ENCODE measurements around the gene CCDC171.
"Not testable (repeated sequence)": the region's sequence is repeated elsewhere in the genome, so short reads cannot be mapped to it uniquely, and the experiment has no call there.

CCDC171 gene

DNA sequence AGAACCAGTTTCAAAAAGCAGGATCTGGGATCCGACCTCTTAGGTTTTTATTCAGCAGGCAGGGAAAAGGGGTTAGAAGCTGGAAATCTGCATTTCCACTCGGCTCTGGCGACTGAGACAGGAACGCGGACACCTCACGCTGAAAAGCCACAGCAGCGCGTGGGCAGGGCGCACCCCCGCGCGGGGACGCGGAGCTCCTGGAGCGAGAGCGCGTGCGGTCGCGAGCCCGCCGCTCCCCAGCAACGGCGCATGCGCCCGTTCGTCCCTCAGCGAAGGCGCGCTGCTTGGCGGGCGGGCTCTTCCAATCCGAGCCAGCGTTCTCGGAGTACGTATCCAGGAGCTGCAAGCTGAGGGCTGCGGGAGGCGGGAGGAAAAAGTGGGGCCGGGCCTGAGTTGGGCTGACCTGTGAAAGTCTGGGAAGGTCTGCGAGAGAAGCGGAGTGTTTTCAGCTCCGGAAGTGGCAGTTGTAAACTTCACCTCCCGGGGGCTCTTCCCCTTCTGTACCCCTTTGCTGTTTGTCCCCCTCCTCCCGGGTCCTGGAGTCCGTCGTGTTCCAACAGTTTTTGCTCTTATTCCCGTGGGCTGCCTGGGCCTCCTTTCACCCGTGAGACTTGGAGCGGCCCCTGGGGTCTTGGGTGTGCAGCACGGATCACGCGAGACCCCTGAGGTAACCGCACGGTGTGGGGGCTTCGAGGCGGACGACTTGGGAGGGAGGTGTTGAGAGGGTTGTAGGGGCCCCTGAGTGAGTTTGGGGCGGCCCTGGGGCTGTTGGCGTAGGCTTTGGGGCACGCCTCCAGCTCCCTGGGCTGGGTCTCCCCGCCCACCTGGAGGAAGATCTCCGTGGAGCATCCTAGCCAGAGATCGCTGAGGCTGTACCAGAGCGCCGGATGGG lies at the start of gene CCDC171:
CCDC171 (plus strand) TSS at position 408 of the 892 bp plus-strand sequence. CDS start 11,046 bp downstream, outside the sequence.
- in situ Hi-C loops (cut with HindIII; ENCODE audit: low pct_ligation_motif_present, low pct_unique_long_range_greater_than_20kb, low sequenced_read_pairs), result no loop called here
- DNase-seq, result peak; percentile 95

DNA sequence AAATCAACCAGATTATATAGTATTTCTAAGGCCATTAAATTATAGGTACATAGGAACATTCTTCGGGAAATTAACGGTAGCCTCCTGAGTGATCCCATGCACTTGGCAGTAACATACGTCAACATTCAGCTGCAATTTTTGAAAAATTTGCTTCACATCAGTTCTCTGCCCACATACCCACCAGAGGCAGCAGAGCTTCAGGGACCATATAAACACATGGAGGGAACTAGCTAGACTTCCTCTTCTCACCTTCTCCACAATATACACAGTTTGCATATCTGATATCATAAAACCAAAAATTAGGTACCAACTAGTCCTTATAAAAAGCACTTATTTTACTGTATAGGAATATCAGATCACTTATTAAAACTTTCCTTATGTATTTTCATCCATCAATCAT lies 46.9 kb upstream of the CCDC171 start:
- in situ Hi-C loops (cut with HindIII; ENCODE audit: low pct_ligation_motif_present, low pct_unique_long_range_greater_than_20kb, low sequenced_read_pairs), result no loop called here
- no peak for DNase-seq

DNA sequence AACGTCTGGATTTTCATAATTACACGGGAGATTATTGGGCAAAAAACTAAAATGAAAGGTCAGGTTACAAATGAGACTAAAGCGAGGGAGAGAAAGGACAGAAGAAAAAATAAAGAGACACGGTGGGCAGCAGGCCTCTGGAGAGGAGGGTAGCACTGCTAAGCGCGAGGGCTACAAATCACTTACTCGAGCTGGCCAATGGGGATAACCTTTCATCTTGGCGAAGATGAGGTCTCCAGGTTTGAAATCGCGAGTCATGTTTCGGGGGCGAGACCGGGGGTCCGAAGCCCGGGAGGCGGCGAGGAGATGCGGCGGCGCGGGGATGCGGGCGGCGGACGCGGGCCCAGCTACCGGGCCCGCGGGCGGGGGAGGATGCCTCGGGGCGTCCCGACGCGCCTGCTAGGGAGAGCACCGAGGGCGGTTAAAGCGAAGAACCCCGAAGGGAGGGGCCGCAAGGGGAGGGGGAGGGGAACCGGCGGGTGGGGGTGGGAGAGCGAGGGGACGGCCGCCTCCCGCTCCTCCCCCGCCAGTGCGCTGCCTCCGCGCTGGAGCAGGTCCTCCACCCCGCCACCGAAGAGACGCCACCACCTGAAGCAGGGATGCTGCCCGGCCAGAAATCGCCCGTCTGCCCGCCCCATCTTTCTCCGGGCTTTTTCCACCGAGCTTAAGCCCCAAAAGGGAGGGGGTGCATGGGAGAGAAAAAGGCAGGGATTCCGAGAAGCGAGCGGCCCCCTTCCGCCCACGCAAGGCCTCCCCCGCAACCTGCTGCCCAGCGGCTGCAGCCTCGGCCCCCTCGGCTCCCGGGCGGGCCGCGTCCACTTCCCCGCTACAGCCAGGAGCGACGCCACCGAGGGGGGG lies 42.7 kb upstream of the CCDC171 start:
- DNase-seq, result peak; percentile 29
- in situ Hi-C loops (cut with HindIII; ENCODE audit: low pct_ligation_motif_present, low pct_unique_long_range_greater_than_20kb, low sequenced_read_pairs), result no loop called here

DNA sequence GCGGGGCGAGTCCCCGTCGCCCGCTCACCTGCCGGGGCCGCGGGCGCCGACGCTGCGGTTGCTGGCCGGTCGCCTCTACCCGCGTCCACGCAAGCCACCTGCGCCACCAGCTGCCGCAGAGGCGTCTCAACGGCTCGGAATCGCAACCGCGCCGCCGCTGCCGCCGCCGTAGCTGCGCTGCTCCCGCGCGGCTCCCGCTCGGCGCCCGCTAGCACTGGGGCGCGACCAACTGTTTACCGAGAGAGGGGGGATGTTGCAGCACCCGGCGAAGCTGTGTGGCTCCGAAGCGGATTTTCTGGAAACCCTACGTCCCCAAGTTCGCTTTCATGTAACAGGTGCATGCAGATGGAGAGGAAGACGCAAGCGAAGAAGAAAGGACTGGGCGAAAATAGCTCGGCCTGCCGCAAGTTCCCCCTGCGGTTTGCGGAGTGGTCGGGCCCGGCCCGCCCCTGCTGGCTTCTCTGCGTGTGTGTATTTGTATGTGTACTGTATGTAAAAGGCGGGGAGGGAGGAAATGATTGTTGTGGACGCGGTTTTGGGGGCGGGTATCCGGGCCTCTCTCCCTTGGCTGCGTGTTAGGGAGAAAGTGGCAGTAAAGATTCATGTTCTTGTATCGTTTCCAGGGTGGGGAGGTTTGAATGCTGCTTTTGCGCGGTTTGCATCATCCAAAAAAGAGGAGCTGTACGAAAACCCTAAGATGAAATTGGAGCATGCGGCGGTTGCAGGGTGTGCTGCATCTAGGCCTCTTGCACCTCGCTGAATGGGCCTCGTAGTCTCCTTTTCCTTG lies 41.9 kb upstream of the CCDC171 start, which contains the start of gene PSIP1:
PSIP1 (minus strand) TSS at position 182 of the 787 bp plus-strand sequence. CDS start 782 bp downstream, outside the sequence.
- DNase-seq, result peak; percentile 71
- in situ Hi-C loops (cut with HindIII; ENCODE audit: low pct_ligation_motif_present, low pct_unique_long_range_greater_than_20kb, low sequenced_read_pairs), result no loop called here

DNA sequence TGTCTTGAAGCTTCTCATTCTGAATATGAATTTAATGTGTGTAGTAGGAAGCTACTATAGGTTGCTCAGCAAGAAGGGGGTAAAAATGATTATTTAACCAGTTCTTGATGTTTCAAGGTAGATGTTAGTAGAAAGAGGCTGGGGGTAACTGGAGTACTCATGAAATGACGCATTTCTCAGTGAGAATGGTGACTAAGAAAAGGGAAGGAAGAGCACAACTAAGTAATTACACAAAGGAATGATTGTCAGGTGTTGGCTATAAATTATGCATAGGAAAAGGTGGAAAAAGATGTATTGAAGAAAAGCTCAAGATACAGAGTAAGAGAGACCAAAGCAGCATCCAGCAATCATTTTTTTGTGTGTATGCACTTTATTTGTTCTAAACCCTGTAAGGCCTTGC lies 40.6 kb upstream of the CCDC171 start:
- no peak for DNase-seq
- in situ Hi-C loops (cut with HindIII; ENCODE audit: low pct_ligation_motif_present, low pct_unique_long_range_greater_than_20kb, low sequenced_read_pairs), result no loop called here

DNA sequence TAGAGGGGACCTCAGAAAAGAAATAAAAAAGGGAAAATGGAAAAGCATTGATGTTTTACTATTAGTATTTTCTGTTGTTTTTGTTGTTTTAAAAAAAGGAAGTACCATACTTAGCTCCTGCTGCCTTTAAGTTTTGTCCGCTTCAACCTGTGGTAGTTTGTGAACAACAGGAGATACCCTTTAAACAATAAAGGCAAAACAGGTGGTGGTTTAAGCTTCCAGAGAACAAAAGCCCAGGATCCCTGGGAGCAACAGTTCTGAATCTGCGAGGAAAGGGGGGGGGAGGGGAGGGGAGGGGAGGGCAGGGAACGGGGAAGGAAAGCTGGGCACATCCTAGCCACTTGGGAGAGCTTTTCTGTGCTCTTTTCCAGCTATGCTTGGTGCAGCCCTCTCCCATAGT lies 40.0 kb upstream of the CCDC171 start:
- in situ Hi-C loops (cut with HindIII; ENCODE audit: low pct_ligation_motif_present, low pct_unique_long_range_greater_than_20kb, low sequenced_read_pairs), result no loop called here
- DNase-seq, result no peak

DNA sequence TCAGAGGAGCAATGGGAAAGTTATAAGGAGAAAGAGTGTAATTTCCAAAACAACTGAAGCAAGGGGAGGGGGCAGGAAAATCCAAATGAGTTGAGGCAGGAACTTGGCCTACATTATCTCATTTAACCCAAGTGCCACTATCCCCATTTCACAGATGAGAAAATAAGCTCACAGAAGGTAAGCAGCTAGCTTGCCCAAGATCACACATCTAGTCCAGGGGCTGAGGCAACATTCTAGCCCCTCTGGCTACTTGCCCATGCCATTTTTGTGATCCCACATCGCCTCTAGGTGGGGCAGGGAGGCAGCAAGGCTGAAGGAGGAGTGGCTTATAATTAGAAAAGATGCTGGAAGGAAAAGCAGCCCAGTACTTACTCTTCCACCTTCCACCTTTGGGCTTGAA lies 39.5 kb upstream of the CCDC171 start:
- peak; percentile 38 for DNase-seq
- in situ Hi-C loops (cut with HindIII; ENCODE audit: low pct_ligation_motif_present, low pct_unique_long_range_greater_than_20kb, low sequenced_read_pairs), result no loop called here

DNA sequence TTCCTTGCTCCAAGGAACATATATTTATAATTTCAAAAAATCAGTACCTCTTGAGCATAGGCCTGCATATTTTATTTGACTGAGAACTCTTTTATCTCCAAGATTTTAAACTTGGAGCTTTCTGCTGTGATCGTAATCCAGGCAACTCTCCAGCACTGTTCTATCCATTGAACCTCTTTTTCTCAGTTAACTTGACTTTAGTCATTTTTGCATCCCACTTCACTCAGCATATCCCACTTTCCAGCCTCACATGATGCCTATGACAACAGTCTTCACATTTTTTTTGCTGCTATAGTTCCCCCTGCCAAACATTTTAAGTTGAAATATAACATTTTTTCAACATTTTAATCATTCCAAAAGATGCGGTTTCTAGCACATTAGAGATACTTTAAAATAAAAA lies 33.0 kb upstream of the CCDC171 start:
- DNase-seq, result no peak
- in situ Hi-C loops (cut with HindIII; ENCODE audit: low pct_ligation_motif_present, low pct_unique_long_range_greater_than_20kb, low sequenced_read_pairs), result no loop called here

DNA sequence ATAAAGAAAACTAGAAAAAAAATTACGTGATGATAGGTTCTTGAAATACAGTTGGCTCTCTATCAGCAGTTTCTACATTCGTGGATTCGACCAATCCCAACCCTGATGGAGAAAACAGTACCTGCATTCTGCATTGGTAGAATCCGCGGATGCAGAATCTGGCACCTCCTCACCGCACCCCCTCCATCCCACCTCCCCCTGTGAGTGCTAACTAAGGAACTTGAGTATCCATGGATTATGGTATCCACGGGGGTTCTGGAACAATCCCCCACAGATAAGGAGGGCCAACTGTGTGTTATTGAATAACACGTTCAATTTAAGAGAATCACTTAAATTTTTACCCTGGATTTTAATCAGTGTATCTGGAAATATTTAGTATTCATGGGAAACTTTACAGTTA lies 31.6 kb upstream of the CCDC171 start:
- in situ Hi-C loops (cut with HindIII; ENCODE audit: low pct_ligation_motif_present, low pct_unique_long_range_greater_than_20kb, low sequenced_read_pairs), result no loop called here
- no peak for DNase-seq

DNA sequence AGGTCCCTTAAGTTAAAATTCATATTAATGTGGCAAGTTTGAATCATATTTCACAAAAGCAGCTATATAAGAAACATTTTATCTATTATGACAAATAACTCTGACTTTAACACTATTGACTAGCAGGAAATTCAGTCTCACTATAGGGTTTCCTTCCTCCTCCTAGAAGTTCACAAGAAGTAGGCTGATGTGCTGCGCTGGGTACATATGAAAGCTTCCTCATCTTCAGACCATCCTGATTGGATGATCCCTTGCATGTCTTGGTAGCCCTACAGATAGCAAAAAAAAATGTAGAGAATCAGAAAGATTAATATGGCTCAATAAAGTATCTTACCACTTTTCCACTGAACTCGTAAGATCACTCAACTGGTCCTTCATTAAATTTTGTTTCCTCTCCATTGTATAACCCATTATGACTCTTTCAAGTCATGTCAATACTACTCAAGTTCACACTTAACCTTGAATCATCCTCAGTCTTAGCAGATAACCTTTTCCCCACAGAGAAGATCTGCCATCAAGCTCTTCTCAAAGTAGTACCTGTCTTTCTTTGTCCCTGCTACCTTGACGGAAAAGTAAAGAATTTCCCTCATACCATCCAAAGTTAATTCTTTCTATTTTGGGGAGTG lies 30.6 kb upstream of the CCDC171 start:
- DNase-seq, result no peak
- in situ Hi-C loops (cut with HindIII; ENCODE audit: low pct_ligation_motif_present, low pct_unique_long_range_greater_than_20kb, low sequenced_read_pairs), result no loop called here

DNA sequence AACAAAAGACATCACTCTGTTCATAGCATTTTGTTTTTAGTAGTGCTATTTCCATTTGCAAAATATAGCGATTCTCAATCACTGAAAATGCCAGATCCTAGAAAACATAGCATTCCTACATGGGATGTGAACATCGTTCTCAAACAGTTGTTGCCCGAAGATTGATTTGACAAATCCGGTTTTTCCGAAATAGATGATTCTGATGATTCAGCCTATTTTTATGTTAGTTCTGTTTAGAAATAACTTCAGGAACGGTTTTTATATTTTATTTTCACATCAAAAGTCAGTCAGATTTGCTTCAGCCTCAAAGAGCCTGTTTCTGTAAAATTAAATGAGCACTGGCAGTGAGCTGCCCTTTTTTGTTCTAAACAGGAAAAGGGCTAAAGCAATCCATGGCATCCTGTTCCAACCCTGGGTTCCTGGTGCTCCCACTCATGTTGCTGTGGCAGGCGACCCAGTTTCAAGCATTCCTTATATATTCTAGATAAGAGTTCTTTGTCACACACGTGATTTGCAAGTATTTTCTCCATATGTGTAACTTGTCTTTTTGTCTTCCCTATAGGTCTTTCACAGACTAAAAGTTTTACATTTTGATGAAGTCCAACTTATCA lies 27.9 kb upstream of the CCDC171 start:
- in situ Hi-C loops (cut with HindIII; ENCODE audit: low pct_ligation_motif_present, low pct_unique_long_range_greater_than_20kb, low sequenced_read_pairs), result no loop called here
- no peak for DNase-seq

DNA sequence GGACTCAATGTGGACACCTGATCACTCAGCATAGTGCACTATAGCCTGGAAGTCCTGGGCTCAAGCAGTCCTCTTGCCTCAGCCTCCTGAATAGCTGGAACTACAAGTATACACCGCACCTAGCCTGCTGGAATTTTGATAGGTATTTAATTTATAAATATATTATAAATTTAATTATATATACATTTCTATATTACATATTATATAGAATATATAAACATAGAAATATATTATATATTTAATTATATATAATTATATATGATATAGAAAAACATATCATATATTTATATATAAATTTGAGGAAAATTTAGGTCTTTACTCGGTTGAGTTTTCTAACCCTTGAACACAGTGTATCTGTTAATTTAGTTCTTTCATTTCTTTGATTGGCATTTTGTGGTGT lies 26.9 kb upstream of the CCDC171 start:
- in situ Hi-C loops (cut with HindIII; ENCODE audit: low pct_ligation_motif_present, low pct_unique_long_range_greater_than_20kb, low sequenced_read_pairs), result no loop called here
- no peak for DNase-seq

DNA sequence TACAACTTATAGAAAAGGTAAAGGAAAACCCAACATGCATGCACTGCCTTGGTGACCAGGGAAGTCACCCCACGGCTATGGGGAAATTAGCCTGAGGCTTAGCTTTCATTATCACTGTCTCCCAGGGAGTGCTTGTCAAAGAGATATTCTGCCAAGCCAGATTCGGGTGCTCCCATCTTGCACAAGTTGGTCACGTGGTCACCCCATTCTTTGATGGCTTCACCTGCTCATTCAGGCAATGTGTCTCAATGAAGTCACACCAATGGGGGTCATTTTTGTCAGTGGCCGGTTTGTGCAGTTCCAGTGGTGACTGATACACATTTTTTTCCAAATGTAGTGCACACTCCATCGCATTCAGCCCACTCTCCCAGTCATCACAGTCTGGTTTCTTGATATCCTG lies 25.8 kb upstream of the CCDC171 start:
- in situ Hi-C loops (cut with HindIII; ENCODE audit: low pct_ligation_motif_present, low pct_unique_long_range_greater_than_20kb, low sequenced_read_pairs); DNase-seq: not testable (repeated sequence)

DNA sequence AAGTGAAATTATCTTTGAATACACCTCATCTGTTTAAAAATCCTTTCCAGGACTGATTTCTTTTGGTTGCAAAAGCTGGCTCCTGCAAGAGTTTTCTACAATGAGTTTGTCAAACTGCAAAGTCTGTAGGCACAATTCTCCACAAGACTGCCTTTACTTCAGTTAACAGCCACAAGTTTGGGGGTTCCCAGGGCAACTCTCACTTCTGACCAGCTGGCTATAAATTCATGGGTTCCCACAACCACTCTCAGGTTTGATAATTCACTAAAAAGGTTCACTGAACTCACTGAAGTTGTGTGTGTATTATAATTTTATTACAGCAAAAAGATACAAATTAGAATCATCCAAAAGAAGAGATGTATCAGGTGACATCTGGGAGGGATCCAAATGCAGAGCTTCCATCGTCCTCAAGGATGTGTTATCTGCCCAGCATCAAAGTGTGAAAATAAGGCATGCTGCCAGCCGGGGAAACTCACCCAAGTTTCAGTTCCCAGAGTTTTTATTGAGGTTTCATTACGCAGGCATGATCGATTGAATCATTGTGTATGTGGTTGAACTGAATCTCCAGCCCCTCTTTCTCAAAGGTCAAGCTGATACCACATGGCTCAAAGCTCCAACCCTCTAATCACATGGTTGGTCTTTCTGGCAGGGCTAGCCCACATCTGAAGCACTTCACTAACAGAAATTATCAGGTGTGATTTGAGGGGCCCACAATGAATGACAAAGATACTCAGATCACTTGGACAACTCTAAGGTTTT lies 23.1 kb upstream of the CCDC171 start:
- DNase-seq, result no peak
- in situ Hi-C loops (cut with HindIII; ENCODE audit: low pct_ligation_motif_present, low pct_unique_long_range_greater_than_20kb, low sequenced_read_pairs), result no loop called here

DNA sequence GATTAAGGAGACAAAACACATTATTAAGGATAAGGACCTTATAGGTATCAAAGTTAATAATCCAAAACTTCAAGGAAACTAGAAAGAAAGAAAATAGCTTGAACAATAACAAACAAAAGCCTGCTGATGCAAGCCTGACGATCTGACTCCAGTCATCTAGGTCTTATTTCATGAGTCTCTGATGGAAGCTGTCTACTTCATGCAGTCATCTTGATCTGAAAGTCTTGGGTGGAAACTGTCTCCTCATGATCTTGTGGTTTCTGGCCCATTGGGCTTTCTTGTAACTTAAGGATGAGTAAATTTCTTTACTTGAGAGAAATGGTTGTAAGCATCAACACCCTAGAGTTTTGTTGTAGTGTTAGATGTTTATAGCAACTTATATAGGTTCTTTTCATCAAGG lies 21.5 kb upstream of the CCDC171 start:
- DNase-seq, result no peak
- in situ Hi-C loops (cut with HindIII; ENCODE audit: low pct_ligation_motif_present, low pct_unique_long_range_greater_than_20kb, low sequenced_read_pairs), result no loop called here

DNA sequence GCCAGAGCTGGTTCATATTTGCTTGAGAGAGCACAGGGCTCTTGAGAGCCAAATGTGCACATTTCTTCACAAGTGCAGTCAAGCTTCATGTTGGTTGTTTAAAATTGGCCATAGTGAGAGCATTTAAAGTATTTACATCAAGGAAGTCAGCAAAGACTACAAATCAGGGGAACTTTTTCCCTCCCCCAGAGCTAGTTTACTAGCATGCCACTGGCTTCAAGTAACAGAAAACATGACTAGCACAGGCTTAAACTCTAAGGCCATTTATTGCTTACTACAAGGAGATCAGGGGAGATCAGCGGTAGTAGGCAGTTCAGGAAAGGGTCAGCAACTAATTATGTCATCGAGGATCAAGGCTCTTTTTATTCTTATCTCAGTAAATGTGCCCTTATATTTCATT lies 11.0 kb upstream of the CCDC171 start:
- DNase-seq, result no peak
- in situ Hi-C loops (cut with HindIII; ENCODE audit: low pct_ligation_motif_present, low pct_unique_long_range_greater_than_20kb, low sequenced_read_pairs), result no loop called here

DNA sequence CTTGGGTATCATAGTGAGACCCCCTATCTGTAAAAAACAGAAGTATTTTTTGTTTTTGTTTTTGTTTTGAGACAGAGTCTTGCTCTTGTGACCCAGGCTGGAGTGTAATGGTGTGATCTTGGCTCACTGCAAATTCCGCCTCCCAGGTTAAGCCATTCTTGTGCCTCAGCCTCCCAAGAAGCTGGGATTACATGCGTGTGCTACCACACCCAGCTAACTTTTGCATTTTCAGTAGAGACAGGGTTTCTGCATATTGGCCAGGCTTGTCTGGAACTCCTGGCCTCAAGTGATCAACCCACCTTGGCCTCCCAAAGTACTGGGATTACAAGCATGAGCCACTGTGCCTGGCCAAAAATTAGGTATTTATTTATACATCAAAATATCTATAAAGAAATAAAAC lies 10.2 kb upstream of the CCDC171 start:
- DNase-seq, result no peak
- in situ Hi-C loops (cut with HindIII; ENCODE audit: low pct_ligation_motif_present, low pct_unique_long_range_greater_than_20kb, low sequenced_read_pairs), result no loop called here

Data from ACHN (cell line).